Naive thymus-derived CD4-positive, alpha-beta T cell (primary cell): ENCODE results near the gene UTP4. TPM values are rescaled to one million over a fixed set of nuclear protein-coding genes. Genes with fewer than 3 reads are reported as not detected.

Experiments used
- ATAC-seq: fragments of 150-1000 bp; cut with Tn5 transposase; 2 replicates; pipeline ENCODE4 v1.10.0; 2021; ENCODE audit warnings: mild to moderate bottlenecking, moderate library complexity
- CTCF ChIA-PET: fragments of 350-600 bp; sonication (Branson Sonifier 250); formaldehyde crosslinking; loops from one replicate; lab custom pipeline; 2021; ENCODE audit warnings: antibody characterized with exemption; lab: Charles Lee
- POLR2A ChIA-PET: fragments of 350-600 bp; sonication (Branson Sonifier 250); formaldehyde crosslinking; loops from one replicate; lab custom pipeline; 2021; ENCODE audit warnings: antibody characterized with exemption, inconsistent platforms; lab: Charles Lee
- DNase-seq, 9 donors: peaks; one replicate each; pipeline versions ENCODE4 v3.0.0 to v3.0.0-alpha.2; 2020 to 2022; ENCODE audit warnings: mixed read lengths in 1 of 9
- H3K27ac ChIP-seq: one replicate; pipeline ENCODE4 v1.7.0; 2013; ENCODE audit warnings: mild to moderate bottlenecking, low read depth, low read length, moderate library complexity
- H3K27me3 ChIP-seq, 2 donors: one replicate each; pipeline ENCODE4 v1.7.0; 2013; ENCODE audit warnings: low read length in 2 of 2, mild to moderate bottlenecking in 2 of 2, moderate library complexity in 2 of 2; ENCODE audit not compliant: control insufficient read depth in 2 of 2, insufficient read depth in 2 of 2
- H3K36me3 ChIP-seq, 3 experiments: 1 replicate in 2 of 3; 2 replicates in 1 of 3; pipeline ENCODE4 v1.7.0; 2013; ENCODE audit warnings: low read length in 3 of 3, mild to moderate bottlenecking in 3 of 3, moderate library complexity in 1 of 3; ENCODE audit not compliant: insufficient read depth in 3 of 3, control insufficient read depth in 2 of 3
- H3K4me1 ChIP-seq, 2 donors: one replicate each; pipeline ENCODE4 v1.7.0; 2013; ENCODE audit warnings: low read length in 2 of 2, mild to moderate bottlenecking in 2 of 2, moderate library complexity in 1 of 2; ENCODE audit not compliant: control insufficient read depth in 2 of 2, insufficient read depth in 2 of 2
- H3K4me3 ChIP-seq: 2 replicates; pipeline ENCODE4 v1.7.0; 2013; ENCODE audit warnings: mild to moderate bottlenecking, low read length
- H3K9me3 ChIP-seq, 3 experiments: 1 replicate in 2 of 3; 2 replicates in 1 of 3; pipeline ENCODE4 v1.7.0; 2013; ENCODE audit warnings: low read length in 3 of 3; ENCODE audit not compliant: control insufficient read depth in 2 of 3
- H3K27ac Mint-ChIP-seq, 9 donors: one replicate each; pipeline ENCODE4 v1.8.0; 2020 to 2022; ENCODE audit warnings: mixed read lengths in 9 of 9, mild to moderate bottlenecking in 8 of 9, moderate library complexity in 5 of 9, inconsistent platforms in 2 of 9
- H3K27me3 Mint-ChIP-seq, 5 donors: one replicate each; pipeline ENCODE4 v1.8.0; 2021 to 2022; ENCODE audit warnings: mixed read lengths in 5 of 5, mild to moderate bottlenecking in 1 of 5
- H3K36me3 Mint-ChIP-seq, 5 donors: one replicate each; pipeline ENCODE4 v1.8.0; 2020 to 2022; ENCODE audit warnings: mixed read lengths in 5 of 5, mild to moderate bottlenecking in 3 of 5, inconsistent platforms in 1 of 5
- H3K4me1 Mint-ChIP-seq, 7 donors: one replicate each; pipeline ENCODE4 v1.8.0; 2020 to 2022; ENCODE audit warnings: mixed read lengths in 7 of 7, mild to moderate bottlenecking in 3 of 7, inconsistent platforms in 1 of 7
- H3K4me3 Mint-ChIP-seq, 10 donors: one replicate each; pipeline ENCODE4 v1.8.0; 2020 to 2022; ENCODE audit warnings: mild to moderate bottlenecking in 10 of 10, mixed read lengths in 10 of 10, moderate library complexity in 6 of 10, inconsistent platforms in 2 of 10
- H3K9me3 Mint-ChIP-seq, 11 donors: one replicate each; pipeline ENCODE4 v1.8.0; 2020 to 2022; ENCODE audit warnings: mixed read lengths in 11 of 11, mild to moderate bottlenecking in 4 of 11, inconsistent platforms in 1 of 11, moderate library complexity in 1 of 11
- intact Hi-C, 2 donors: fragments of 100-400 bp; cut with micrococcal nuclease; formaldehyde crosslinking; loops; one replicate each; pipeline ENCODE4 v1.15.1; 2023
- polyA plus RNA-seq, 2 donors: library from polyadenylated mRNA; unstranded; fragments of 300-500 nt; fragmentation: Illumina TruSeq; gene quantifications; one replicate each; pipeline ENCODE4 v1.2.3, GENCODE V29; 2021
- total RNA-seq, 6 experiments: library from RNA in 5 of 6; stranded (reverse) in 5 of 6; gene quantifications; 1 replicate in 5 of 6; 2 replicates in 1 of 6; pipeline ENCODE4 v1.2.3 and lab custom pipeline; 2021 to 2026

Gene UTP4
- total and polyA plus RNA-seq, 7 experiments from 2014 or later = 31.9 to 82.0 (median 42.9) TPM

DNA sequence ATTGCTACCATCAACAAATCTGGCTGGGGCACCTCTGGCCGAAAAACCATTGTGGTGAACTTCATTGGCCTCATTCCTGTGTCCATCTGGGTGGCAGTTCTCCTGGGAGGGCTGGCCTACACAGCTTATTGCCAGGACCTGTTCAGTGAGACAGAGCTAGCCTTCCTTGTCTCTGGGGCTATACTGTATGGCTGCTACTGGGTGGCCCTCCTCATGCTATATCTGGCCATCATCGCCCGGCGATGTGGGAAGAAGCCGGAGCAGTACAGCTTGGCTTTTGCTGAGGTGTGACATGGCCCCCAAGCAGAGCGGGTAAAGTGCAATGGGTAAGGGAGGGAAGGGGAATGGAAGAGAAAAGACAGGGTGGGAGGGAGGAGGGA lies 17.5 kb upstream of the UTP4 start:
- CTCF ChIA-PET = interaction anchor here (3.0 kb wide), 1 partner anchor 9 kb away, joined by 10 read pairs; no protein-coding TSS in a partner anchor

GRCh38 chr16:69115361-69115760 lies 17.1 kb upstream of the UTP4 start:
- H3K4me1 Mint-ChIP-seq = peaks cover 2 to 16% (median 10%) of the 10 kb centered on the region in 7 donors
- H3K27me3 ChIP-seq = no peaks in the 10 kb centered on the region
- POLR2A ChIA-PET = no interaction called here
- H3K4me1 ChIP-seq = no peaks in the 10 kb centered on the region
- H3K4me3 Mint-ChIP-seq = no peak overlapping the region
- ATAC-seq = no peak
- H3K4me3 ChIP-seq = no peak overlapping the region
- H3K27me3 Mint-ChIP-seq = peaks cover 0 to 5% (median 0%) of the 10 kb centered on the region in 5 donors
- H3K36me3 Mint-ChIP-seq = peaks cover 0 to 42% (median 20%) of the 10 kb centered on the region in 5 donors
- peaks cover 0 to 67% (median 3%) of the 10 kb centered on the region in 3 experiments for H3K36me3 ChIP-seq
- CTCF ChIA-PET = no interaction called here
- no peak overlapping the region for H3K27ac Mint-ChIP-seq
- H3K9me3 ChIP-seq = no peaks in the 10 kb centered on the region
- DNase-seq = no peak
- H3K9me3 Mint-ChIP-seq = no peaks in the 10 kb centered on the region
- intact Hi-C loops = no loop called here
- no peak overlapping the region for H3K27ac ChIP-seq

More for the DNA sequence above, 17.5 kb upstream of the UTP4 start:
- Histone ChIP-seq H3K4me1 (no peaks in the 10 kb centered on the region), H3K27ac (no peak overlapping the region), H3K27me3 (no peaks in the 10 kb centered on the region), H3K4me3 (no peak overlapping the region), H3K9me3 (no peaks in the 10 kb centered on the region), H3K36me3 (peaks cover 0 to 63% (median 3%) of the 10 kb centered on the region in 3 experiments)
- Mint-ChIP-seq H3K36me3 (peaks cover 0 to 41% (median 20%) of the 10 kb centered on the region in 5 donors), H3K9me3 (no peaks in the 10 kb centered on the region), H3K4me3 (no peak overlapping the region), H3K4me1 (peaks cover 2 to 16% (median 10%) of the 10 kb centered on the region in 7 donors), H3K27ac (no peak overlapping the region), H3K27me3 (peaks cover 0 to 5% (median 0%) of the 10 kb centered on the region in 5 donors)
- DNase-seq (no peak), ATAC-seq (no peak)
- POLR2A ChIA-PET = no interaction called here
- intact Hi-C loops = no loop called here

DNA sequence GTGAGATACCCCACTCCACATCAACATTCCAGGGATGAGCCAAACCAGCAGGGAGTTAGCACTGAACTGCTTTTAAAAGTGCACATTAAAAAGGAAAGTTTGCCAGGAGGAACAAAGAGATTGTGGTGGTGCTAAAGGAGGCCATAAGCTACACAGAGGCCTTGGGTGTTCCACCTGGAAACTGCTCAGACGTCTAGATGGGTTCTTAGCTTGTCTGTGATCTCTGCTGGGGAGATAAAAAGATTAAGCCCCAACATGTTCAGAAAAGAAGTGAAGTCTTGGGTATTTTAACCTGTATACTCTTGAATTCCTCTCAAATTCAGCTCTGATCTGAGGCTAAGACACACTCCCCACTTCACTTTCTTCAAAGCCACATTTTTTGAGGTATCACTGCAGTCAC lies 16.6 kb upstream of the UTP4 start:
- Histone ChIP-seq H3K27me3 (no peaks in the 10 kb centered on the region), H3K36me3 (peaks cover 0 to 67% (median 3%) of the 10 kb centered on the region in 3 experiments), H3K9me3 (no peaks in the 10 kb centered on the region), H3K27ac (no peak overlapping the region), H3K4me1 (no peaks in the 10 kb centered on the region), H3K4me3 (no peak overlapping the region)
- no peak for ATAC-seq
- intact Hi-C loops = no loop called here
- no peak overlapping the region for H3K4me3 Mint-ChIP-seq
- H3K27ac Mint-ChIP-seq = peak overlapping the region in 1 of 9 donors; percentile 70
- DNase-seq = no peak
- ChIA-PET POLR2A (no interaction called here), CTCF (interaction anchor here (0.5 kb wide), 1 partner anchor 41 kb away, joined by 3 read pairs; no protein-coding TSS in a partner anchor)
- H3K4me1 Mint-ChIP-seq = peaks cover 0 to 16% (median 10%) of the 10 kb centered on the region in 7 donors
- peaks cover 0 to 42% (median 16%) of the 10 kb centered on the region in 5 donors for H3K36me3 Mint-ChIP-seq
- H3K9me3 Mint-ChIP-seq = no peaks in the 10 kb centered on the region
- H3K27me3 Mint-ChIP-seq = no peaks in the 10 kb centered on the region

DNA sequence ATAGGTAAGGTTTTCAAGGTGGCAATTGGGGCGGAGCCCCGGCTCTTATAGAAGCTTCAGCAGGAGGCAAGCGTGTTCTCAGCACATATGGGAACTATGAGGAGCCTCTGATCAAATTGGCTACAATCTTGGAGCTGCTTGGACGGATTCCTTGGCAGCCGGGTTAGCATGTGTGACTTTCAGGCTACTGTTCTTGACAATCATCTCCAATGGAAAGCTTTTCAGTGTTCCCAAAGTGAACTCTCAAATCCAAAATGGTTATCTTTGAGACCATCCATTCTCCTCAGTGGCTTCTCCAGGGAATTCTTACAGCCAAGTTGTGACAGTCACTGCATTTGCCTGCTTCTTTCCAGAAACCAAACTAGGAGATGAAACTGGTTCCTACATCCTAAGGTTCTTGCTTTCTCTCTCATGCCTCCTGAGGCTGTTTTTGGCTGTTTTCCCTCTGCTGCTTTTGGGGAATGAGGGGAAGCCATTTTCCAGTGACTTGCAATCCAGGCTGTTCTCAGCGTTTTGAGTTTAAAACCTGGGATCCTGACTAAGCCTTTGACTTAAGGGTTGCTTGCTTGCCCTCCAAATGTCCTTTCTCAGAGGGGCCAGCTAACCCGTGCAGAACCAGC lies 16.1 kb upstream of the UTP4 start:
- Mint-ChIP-seq H3K4me1 (peaks cover 0 to 16% (median 10%) of the 10 kb centered on the region in 7 donors), H3K4me3 (no peak overlapping the region), H3K9me3 (no peaks in the 10 kb centered on the region), H3K27ac (peak overlapping the region in 1 of 9 donors; percentile 70), H3K36me3 (peaks cover 0 to 45% (median 14%) of the 10 kb centered on the region in 5 donors), H3K27me3 (no peaks in the 10 kb centered on the region)
- ATAC-seq = no peak
- CTCF ChIA-PET = interaction anchor here (0.5 to 0.6 kb wide), 2 partner anchors 41 to 118 kb away, joined by 3 read pairs; no protein-coding TSS in a partner anchor
- POLR2A ChIA-PET = no interaction called here
- no peaks in the 10 kb centered on the region for H3K27me3 ChIP-seq
- no peak for DNase-seq
- H3K36me3 ChIP-seq = peaks cover 0 to 72% (median 3%) of the 10 kb centered on the region in 3 experiments
- H3K4me3 ChIP-seq = no peak overlapping the region
- H3K4me1 ChIP-seq = no peaks in the 10 kb centered on the region
- intact Hi-C loops = no loop called here
- H3K27ac ChIP-seq = no peak overlapping the region
- no peaks in the 10 kb centered on the region for H3K9me3 ChIP-seq

- Mint-ChIP-seq H3K9me3 (no peaks in the 10 kb centered on the region), H3K4me3 (no peak overlapping the region), H3K4me1 (peaks cover 0 to 16% (median 10%) of the 10 kb centered on the region in 7 donors), H3K27me3 (no peaks in the 10 kb centered on the region), H3K36me3 (peaks cover 0 to 41% (median 15%) of the 10 kb centered on the region in 5 donors), H3K27ac (no peak overlapping the region)
- no peak overlapping the region for H3K4me3 ChIP-seq
- no peaks in the 10 kb centered on the region for H3K4me1 ChIP-seq
- no peak for DNase-seq
- no peaks in the 10 kb centered on the region for H3K9me3 ChIP-seq
- H3K27ac ChIP-seq = no peak overlapping the region
- ChIA-PET CTCF (interaction anchor here (0.6 kb wide), 1 partner anchor 117 kb away, joined by 3 read pairs; no protein-coding TSS in a partner anchor), POLR2A (no interaction called here)
- H3K36me3 ChIP-seq = peaks cover 0 to 73% (median 3%) of the 10 kb centered on the region in 3 experiments
- no peak for ATAC-seq
- intact Hi-C loops = no loop called here
- H3K27me3 ChIP-seq = no peaks in the 10 kb centered on the region
These were observed 15.5 kb upstream of the UTP4 start for GRCh38 chr16:69116906-69117305.

- ATAC-seq (no peak), DNase-seq (no peak)
- H3K27ac ChIP-seq = no peak overlapping the region
- Mint-ChIP-seq H3K36me3 (peaks cover 0 to 41% (median 17%) of the 10 kb centered on the region in 5 donors), H3K9me3 (no peaks in the 10 kb centered on the region), H3K4me3 (no peak overlapping the region), H3K4me1 (peaks cover 0 to 15% (median 10%) of the 10 kb centered on the region in 7 donors), H3K27ac (peak overlapping the region in 1 of 9 donors; percentile 10), H3K27me3 (no peaks in the 10 kb centered on the region)
- peaks cover 0 to 73% (median 3%) of the 10 kb centered on the region in 3 experiments for H3K36me3 ChIP-seq
- intact Hi-C loops = no loop called here
- ChIA-PET CTCF (interaction anchor here (0.9 kb wide), 1 partner anchor 11 kb away, joined by 3 read pairs; no protein-coding TSS in a partner anchor), POLR2A (no interaction called here)
- H3K27me3 ChIP-seq = no peaks in the 10 kb centered on the region
- H3K9me3 ChIP-seq = no peaks in the 10 kb centered on the region
- no peak overlapping the region for H3K4me3 ChIP-seq
- no peaks in the 10 kb centered on the region for H3K4me1 ChIP-seq
These were observed 14.0 kb upstream of the UTP4 start for GRCh38 chr16:69118468-69118867.
